Dedifferentiated amniotic fluid mesenchymal stem cell (primary cell): ENCODE results near the gene BACE2.
"Not testable (repeated sequence)": the region's sequence is repeated elsewhere in the genome, so short reads cannot be mapped to it uniquely, and the experiment has no call there.

ENCODE experiments used
- DNase-seq: peaks from one replicate; pipeline ENCODE4 v3.0.0-alpha.2; 2016; ENCODE audit errors: extremely low spot score

BACE2 gene

DNA sequence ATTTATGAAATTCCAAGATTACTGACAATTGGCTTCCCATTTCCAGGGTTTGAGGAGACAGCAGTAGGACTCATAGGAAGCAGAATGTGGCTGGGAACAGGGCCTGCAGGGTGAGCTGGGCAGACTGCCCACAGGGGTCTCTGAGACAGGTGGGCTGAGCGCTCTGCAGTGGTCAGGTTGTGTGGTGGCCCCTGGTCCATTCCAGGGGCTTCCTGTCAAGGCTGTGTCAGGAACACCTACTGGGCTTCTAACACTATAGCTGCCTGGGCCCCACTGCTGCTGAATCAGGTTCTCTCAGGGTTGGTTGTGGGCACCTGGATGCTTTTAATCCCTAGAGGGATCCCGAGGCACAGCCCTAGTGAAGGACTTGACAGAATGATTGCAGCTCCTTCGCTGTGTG, 72.1 kb downstream of the BACE2 start:
- no peak for DNase-seq

DNA sequence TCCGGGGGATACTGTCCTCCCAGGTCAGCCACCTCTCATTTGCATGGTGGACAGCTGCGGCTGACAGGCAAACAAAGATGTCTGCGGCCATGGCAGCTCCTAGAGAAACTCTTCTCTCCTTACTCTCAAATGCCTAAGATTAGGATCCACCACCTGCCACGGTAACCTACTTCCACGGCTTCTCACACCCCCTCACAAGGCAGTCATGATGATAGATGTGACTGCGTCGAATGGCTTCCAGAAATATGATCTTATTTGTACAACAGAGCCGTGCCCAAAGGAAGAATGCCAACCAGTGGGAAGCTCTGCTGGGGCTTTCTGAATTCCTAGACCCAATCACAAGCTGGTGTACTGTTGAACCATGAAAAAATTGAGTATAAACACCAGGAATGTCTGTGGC, 73.4 kb downstream of the BACE2 start:
- DNase-seq = no peak

DNA sequence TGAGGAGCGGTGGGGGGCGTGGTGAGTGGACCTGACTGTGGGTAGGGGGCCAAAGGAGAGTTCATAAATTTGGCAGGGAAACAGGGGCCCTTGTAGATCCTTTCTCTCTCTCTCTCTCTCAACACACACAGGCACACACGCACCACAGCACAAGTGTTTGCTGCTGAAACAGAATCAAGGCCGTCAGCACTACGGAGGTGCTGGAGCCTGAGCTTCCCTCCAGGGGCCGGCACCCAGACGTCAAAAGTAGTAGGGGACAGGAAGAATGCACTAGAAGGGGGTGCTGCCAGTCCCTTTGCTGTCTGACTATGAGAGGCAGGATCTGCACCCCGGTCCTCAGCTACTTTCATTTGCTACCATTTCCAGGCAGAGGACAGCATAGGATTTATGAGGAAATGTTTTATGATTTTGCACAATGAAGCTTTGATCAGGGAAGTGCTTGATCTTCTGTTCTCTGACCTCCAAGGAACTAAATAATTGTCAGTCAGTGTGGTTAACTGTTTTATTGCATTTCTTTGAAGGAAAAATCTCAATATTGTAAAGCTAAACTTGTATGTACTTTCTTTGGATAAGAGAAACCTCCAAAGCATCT, 74.4 kb downstream of the BACE2 start:
- no peak for DNase-seq

DNA sequence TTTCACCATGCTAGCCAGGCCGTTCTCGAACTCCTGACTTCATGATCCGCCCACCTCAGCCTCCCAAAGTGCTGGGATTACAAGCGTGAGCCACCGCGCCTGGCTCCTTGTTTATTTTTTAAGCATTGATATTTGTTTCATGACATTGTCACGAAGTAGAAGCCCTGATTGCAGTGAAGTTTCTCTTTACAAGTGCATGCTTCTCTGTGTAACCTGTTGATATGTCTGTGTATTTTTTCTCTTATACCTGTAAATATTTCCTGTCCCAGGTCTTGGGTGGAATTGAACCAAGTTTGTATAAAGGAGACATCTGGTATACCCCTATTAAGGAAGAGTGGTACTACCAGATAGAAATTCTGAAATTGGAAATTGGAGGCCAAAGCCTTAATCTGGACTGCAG, 75.1 kb downstream of the BACE2 start:
- no peak for DNase-seq

DNA sequence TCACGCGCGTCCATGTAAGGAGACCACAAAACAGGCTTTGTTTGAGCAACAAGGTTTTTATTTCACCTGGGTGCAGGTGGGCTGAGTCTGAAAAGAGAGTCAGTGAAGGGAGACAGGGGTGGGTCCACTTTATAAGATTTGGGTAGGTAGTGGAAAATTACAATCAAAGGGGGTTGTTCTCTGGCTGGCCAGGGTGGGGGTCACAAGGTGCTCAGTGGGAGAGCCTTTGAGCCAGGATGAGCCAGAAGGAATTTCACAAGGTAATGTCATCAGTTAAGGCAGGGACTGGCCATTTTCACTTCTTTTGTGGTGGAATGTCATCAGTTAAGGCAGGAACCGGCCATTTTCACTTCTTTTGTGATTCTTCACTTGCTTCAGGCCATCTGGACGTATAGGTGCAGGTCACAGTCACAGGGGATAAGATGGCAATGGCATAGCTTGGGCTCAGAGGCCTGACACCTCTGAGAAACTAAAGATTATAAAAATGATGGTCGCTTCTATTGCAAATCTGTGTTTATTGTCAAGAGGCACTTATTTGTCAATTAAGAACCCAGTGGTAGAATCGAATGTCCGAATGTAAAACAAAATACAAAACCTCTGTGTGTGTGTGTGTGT, 76.4 kb downstream of the BACE2 start:
- not testable (repeated sequence) for DNase-seq

DNA sequence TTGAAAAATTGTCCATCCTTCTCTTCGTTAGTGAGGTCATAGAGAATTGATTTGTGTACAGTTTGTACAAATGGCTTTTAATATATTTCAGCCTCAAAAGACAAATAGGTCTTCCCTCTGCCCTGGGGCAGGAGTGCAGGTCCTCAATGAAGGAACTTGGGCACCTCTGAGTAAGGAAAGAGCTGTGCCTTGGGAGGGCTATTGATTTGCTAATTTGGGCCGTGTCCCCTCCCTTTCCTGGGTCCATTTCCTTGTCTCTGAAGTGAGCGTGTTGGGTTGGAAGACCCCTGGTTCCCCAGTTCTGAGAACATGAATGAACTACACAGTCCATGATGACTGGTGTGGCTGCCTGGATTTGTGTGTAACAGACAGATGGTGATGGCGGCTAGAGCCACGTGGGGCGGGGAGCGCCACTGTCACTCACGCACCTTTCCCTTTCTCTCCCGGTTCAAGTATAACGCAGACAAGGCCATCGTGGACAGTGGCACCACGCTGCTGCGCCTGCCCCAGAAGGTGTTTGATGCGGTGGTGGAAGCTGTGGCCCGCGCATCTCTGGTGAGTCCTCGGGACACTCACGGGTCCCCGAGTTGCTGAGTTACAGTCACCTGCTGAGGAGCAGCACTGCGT, 77.7 kb downstream of the BACE2 start:
- no peak for DNase-seq

DNA sequence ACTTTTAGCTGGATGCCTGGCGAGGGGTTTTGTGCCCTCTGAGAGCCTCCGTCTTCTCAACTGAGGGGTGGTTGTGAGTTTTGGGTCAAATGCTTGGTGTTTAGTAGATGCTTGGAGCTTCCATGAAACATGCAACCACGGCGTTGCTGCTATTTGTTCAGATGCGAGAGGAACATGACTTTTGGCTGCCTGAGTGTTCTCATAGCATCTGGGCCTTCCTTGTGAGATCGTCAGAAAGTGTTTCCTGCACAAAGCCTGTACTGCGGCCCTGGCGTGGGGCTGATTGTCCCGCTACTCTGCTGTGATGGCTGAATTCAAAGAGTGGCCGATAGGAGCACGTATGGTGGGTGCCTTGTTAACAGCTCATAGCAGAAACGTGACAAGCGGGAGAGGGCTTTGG, 78.8 kb downstream of the BACE2 start:
- DNase-seq = no peak

DNA sequence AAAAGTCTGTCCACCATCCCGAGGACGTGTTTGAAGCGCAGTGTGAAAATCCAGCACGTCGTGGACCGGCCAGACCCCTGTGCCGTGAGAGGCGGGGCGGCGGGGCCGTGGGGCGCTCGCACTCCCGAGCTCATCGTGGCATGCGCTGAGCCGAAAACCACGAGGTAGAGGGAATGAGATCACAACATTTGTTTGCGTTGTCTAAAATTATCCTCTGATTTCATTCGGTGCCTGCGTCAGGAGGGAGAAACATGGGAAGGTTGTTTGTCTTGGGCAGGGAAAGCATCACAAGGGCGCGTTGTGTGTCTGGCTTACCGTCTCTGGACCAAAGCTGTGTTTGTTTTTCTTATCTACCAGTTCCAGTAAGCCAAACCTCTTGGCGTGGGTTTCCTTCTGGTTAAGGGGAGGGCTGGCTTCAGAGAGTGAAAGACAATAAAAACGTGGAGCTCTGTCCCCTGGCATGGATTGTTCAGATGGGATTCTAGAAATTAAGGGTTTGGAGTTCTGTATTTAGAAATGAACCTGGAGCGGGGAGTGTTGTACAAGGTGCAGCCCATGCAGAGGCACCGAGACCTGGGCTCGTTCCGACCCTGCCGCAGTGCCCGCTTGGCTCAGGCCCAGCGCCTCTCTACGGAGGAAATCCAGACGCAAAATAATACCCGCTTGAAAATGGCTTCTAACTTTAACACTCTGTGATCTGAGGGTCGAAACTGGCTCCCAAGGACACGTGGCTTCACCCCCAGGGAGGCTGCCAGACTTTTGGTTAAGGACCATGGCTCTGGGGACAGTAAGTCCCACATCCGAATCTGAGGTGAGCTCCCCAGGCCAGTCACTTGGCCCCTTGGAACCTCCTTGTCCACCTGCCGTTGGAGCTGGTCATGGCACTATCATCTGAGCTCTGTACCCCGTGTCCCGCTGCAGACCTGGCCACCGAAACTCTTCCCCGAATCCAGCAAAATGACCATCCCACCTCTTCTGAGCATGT, 79.9 kb downstream of the BACE2 start:
- DNase-seq = no peak

DNA sequence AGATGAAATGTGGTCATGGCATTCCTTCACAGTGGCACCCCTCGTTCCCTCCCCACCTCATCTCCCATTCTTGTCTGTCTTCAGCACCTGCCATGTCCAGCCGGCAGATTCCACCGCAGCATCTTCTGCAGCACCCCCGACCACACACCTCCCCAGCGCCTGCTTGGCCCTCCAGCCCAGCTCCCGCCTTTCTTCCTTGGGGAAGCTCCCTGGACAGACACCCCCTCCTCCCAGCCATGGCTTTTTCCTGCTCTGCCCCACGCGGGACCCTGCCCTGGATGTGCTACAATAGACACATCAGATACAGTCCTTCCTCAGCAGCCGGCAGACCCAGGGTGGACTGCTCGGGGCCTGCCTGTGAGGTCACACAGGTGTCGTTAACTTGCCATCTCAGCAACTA, 81.5 kb downstream of the BACE2 start:
- no peak for DNase-seq

DNA sequence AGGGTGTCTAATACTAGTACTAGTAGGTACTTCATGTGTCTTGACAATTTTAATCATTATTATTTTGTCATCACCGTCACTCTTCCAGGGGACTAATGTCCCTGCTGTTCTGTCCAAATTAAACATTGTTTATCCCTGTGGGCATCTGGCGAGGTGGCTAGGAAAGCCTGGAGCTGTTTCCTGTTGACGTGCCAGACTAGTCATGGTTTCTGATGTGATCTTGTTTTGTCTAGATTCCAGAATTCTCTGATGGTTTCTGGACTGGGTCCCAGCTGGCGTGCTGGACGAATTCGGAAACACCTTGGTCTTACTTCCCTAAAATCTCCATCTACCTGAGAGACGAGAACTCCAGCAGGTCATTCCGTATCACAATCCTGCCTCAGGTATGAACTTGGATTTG, 82.6 kb downstream of the BACE2 start:
- no peak for DNase-seq

DNA sequence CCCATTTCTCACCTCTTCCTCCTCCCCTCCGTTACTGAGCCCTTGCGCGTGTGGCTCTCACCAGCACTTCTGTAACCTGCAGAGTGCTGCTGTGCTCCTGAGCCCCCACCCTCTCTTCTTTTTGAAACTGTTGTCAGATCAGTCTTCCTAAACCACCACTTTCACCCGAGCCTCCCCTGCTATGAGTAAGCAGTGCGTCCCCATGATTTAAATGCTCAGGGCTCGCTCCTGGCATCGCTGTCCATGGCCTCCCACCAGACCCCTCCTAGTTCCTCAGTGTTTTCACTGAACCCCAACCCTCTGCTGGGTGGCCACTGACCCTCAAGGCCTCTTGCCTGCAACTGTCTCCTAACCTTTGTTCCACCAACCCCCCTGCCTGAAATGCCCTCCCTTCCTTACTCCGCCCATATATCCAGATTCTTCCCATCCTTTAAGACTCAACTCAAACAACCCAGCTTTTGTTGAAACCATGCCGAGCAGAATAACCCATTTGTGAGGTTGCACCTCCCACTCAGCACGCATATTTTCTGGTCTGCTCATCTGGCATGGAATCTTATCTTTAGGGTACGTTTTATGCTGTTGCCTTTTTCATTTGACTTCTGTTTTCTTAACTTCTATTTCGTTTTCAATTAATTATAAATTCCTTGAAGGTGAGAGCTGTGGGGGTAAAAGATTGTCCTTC, 84.1 kb downstream of the BACE2 start:
- DNase-seq = peak; percentile 31

DNA sequence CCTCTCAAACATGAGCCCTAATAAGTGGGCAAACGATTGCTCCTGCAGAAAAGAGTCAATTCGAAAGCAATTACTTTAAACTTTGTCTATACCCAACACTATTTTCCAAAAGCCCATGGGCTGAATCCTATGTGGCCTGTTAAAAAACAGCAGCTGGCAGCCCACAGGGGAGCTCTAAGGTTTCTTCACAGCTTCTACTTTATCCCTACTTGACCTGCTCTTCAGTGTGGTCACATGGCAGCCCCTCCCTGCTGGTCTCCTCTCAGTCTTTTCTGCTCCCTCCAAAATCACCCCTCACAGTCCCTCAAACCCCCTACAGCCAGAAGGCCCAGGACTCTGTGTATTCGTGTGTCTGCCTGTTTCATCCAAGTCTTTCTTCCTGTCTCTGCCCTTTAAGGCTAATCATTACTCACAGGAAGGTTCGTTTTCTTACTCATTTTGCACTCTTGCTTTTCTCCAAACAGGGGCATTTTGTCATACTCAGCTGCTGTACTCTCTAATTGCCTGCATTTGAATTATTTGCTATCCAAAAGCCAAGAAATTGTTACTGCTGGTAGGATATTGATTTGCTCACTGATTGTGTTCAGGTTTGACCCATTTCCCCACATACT, 86.2 kb downstream of the BACE2 start:
- DNase-seq = no peak

DNA sequence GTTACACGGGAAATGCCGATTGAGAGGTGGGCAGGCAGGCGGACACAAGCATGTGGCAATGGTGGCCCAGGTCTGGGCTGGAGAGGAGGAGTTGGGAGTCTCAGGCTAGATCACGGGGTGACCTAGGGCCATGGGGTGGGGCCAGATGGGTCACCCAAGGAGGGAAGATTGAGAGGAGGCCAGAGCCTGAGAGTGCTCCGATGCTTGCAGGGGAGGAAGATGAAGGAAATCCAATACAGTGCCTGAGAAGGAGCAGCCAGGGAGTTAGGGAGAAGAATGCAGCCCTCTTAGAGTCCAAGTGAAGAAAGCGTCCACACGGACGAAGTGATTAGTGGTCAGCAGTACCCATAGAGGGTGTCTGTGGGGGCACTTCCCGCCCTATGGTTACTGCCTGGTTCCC, 87.2 kb downstream of the BACE2 start:
- no peak for DNase-seq

DNA sequence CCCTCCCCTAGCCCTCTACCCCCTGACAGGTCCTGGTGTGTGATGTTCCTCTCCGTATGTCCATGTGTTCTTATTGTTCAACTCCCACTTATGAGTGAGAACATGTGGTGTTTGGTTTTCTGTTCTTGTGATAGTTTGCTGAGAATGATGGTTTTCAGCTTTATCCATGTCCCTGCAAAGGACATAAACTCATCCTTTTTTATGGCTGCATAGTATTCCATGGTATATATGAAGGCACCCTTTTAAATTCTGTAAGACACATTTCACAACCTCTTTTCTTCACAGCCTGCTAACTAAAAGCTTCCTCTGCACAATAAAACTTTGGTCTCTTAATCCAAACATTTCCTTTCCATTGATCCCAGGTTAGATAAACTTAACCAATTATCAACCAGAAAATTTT, 88.3 kb downstream of the BACE2 start:
- not testable (repeated sequence) for DNase-seq

DNA sequence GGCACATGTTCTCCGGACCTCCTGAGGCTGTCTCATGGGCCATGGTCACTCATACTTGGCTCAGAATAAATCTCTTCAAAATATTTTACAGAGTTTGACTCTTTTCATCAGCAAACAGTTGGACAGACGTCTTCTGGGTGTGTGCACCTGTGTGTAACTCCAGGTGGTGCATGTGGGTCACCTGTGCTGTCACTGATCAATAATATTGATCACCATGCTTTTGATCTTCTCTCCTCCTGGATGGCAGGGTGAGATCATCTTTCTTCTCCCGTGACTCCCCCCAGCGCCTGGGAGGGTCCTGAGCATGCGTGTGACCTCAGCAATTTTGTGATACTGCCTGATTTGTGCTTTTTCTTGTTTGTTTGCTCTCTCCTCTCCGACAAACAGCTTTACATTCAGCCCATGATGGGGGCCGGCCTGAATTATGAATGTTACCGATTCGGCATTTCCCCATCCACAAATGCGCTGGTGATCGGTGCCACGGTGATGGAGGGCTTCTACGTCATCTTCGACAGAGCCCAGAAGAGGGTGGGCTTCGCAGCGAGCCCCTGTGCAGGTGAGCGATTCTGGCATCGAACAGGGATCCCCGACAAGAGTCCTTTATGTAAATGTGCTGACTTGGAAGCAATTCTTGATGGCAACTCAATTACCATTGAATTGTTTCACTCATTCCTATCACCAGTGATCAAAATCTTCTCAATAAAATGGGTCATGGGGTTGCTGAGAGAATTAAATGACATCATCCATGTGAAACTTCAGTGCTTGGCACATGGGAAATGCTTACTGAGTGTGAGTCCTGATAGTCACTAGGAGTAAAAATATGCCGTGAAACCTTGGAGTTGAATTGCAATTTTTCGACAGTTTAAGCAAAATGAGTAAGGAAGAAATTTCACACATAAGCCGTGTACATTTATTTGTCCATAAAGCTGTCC, 89.1 kb downstream of the BACE2 start:
- DNase-seq = no peak

DNA sequence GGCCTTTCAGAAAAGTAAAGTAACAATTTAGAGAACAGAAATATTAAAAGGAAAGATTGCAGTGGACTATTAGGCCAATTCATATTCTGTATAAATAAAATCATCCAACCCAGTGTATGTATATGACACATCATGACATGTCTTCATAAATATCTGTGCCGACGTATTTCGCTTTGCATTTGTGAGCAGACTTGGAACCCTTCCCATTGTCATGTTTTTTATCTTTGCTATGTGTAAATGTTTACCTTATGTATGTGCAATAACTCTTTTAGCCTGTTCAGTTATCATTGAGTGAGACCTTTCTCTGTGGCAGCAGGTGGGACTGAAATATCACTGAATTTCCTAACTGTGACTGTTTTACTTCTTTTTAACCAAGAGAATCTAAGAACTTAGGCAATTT, 90.7 kb downstream of the BACE2 start:
- no peak for DNase-seq

DNA sequence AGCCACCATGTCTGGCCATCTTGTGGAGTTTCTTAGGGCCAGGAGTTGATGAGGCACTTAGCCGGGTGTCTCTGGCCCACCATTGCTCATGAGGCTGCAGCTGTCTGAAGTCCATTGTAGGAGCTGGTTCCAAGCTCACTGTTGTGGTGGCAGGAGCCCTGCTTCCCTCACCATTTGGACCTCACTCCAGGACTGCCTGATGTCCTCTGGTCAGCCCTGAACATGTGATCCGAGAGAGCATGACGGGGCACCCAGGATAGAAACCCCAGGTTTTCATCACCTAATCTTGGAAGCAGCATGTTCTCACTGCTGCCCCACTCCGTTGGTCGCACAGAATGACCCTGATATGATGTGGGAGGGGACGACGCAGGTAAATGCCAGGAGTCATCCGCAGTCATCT, 92.5 kb downstream of the BACE2 start:
- DNase-seq = no peak

DNA sequence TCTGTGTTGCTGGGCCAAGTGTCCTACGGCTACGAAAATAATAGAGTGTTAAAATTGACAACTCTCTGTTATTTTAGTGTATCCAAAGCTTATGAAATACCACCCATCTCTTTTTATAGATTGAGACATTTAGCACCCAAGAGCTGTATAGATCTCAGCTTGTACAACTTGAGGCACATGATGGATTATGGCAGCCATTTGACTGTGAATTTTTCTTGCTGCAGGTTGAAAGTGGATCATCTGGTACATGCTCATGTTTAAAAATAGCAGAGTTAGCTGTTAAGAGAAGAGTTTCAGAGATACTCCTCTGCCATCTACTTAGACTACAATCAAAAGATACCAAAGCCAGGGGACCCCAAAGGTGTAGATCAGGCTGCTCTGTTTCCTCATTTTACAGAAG, 99.4 kb downstream of the BACE2 start:
- no peak for DNase-seq

DNA sequence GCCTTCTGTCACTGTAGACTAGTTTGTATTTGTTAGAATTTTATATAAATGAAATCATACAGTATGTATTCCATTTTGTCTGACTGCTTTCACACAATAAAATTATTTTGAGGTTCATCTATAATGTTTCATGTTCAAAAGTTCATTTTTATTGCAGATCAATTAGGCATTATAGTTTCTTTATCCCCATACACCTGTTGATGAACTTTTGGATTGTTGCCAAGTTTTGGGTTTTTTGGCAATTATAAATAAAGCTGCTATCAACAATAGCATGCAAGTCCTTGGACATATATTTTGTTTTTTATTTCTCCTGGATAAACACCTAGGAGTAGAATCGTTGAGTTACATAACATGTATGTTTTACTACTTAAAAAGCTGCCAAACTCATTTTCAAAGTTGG, 101.6 kb downstream of the BACE2 start:
- no peak for DNase-seq

DNA sequence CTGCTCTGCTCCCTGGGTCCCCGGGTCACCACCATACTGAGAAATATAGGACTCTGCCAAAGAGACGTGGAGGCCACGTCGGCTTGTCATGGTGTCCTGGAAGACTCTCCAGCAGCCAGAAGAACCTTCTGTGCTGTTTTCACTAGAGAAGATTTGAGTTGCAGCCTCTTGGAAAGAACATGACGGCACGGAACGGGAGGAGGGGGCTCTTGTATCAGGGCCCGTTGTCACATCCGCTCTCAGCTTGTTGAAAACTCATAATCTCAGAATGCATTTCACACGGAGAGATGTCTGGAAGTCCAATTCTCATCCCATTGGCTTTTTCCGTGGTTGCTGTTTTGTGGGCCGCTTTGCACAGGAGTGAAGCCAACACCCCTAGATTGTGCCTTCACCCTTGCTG, 109.2 kb downstream of the BACE2 start:
- DNase-seq = no peak
